Activated naive CD8-positive, alpha-beta T cell treated with anti-CD3 and anti-CD28 coated beads, Interleukin-2, amount 50 U/mL, for 24 hours (primary cell): ENCODE data around the gene LILRA1.
"Not testable (repeated sequence)": the region's sequence is repeated elsewhere in the genome, so short reads cannot be mapped to it uniquely, and the experiment has no call there.

Experiments
- ATAC-seq: fragments of 150-1000 bp; cut with Tn5 transposase; one replicate; pipeline ENCODE4 v1.10.0; 2021
- DNase-seq: peaks from one replicate; pipeline ENCODE4 v3.0.0; 2021
- H3K27ac Mint-ChIP-seq: one replicate; pipeline ENCODE4 v1.8.0; 2021; ENCODE audit warnings: mild to moderate bottlenecking, mixed read lengths
- H3K27me3 Mint-ChIP-seq: one replicate; pipeline ENCODE4 v1.8.0; 2021; ENCODE audit warnings: mixed read lengths
- H3K36me3 Mint-ChIP-seq: one replicate; pipeline ENCODE4 v1.8.0; 2021; ENCODE audit warnings: low read depth, mixed read lengths
- H3K4me1 Mint-ChIP-seq: one replicate; pipeline ENCODE4 v1.8.0; 2021; ENCODE audit warnings: mixed read lengths
- H3K4me3 Mint-ChIP-seq: one replicate; pipeline ENCODE4 v1.8.0; 2021; ENCODE audit warnings: mild to moderate bottlenecking, moderate library complexity, mixed read lengths
- H3K9me3 Mint-ChIP-seq: one replicate; pipeline ENCODE4 v1.8.0; 2021; ENCODE audit warnings: mixed read lengths

The LILRA1 gene

DNA sequence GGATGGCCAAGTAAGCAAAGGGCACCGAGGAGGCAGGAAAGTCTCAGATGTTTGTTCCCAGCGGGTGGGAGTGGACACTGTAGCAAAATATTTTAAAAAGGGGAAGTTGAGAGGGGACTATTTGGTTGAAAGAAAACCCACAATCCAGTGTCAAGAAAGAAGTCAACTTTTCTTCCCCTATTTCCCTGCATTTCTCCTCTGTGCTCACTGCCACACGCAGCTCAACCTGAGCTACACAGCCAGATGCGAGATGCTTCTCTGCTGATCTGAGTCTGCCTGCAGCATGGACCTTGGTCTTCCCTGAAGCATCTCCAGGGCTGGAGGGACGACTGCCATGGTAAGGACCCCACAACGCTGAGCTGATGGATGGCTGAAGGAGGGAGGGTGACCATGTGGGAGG is at the start of gene LILRA1:
Gene LILRA1, plus strand, starts transcription at position 188 of the 400 bp plus-strand sequence. CDS start 613 bp downstream, outside the sequence.
- not testable (repeated sequence) for H3K4me1 Mint-ChIP-seq, H3K36me3 Mint-ChIP-seq, ATAC-seq, H3K9me3 Mint-ChIP-seq, DNase-seq, H3K4me3 Mint-ChIP-seq, H3K27ac Mint-ChIP-seq
- H3K27me3 Mint-ChIP-seq: peaks cover 13% of the 10 kb centered on the region

GRCh38 chr19:54548806-54549205 is 44.6 kb upstream of the LILRA1 start:
- Mint-ChIP-seq H3K36me3 (no peaks in the 10 kb centered on the region), H3K27ac (no peak overlapping the region), H3K27me3 (peaks cover 16% of the 10 kb centered on the region), H3K9me3 (peaks cover 5% of the 10 kb centered on the region), H3K4me3 (no peak overlapping the region), H3K4me1 (peaks cover 6% of the 10 kb centered on the region)
- DNase-seq (no peak), ATAC-seq (no peak)

DNA sequence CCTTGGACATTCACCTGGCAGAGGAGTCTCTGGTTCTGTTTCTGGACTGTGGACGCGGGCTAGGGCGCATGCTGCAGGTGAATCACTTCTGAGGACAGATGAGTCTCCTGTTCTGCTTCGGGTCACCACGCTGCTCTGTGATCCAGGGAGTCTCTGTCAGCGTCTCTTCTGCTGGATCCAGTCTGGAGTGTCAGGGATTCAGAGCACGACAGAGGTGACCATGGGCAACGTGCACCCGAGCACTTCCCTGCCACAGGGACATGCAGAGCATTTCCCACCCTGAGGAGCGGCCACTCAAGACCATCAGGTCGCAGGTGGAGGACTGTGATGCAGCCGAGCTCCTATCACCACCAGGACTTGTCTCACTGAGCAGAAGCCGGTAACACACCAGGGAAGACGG is 44.2 kb upstream of the LILRA1 start:
- peaks cover 17% of the 10 kb centered on the region for H3K27me3 Mint-ChIP-seq
- H3K4me1 Mint-ChIP-seq: peaks cover 6% of the 10 kb centered on the region
- no peaks in the 10 kb centered on the region for H3K36me3 Mint-ChIP-seq
- peaks cover 5% of the 10 kb centered on the region for H3K9me3 Mint-ChIP-seq
- no peak overlapping the region for H3K27ac Mint-ChIP-seq
- DNase-seq (no peak), ATAC-seq (no peak)
- H3K4me3 Mint-ChIP-seq: no peak overlapping the region

DNA sequence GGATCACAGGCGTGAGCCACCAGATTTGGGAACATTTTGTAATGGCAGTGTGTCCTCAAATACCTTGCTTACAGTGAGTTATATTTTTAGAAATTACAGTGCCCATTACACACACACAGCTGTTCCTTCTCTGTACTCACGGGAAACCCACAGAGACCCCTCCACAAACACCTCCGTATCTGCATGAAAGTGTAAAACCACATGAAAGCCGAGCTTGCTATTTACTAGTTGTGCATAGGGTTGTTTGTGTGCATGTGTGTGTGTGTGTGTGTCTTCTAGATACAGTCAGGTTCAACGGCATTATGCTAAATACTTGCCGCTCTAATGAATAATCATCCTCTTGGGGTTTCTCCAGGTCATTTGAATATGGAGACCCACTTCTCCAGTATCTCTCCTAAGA is 42.1 kb upstream of the LILRA1 start:
- no peak for ATAC-seq
- H3K9me3 Mint-ChIP-seq: peaks cover 5% of the 10 kb centered on the region
- no peak overlapping the region for H3K4me3 Mint-ChIP-seq
- peaks cover 6% of the 10 kb centered on the region for H3K4me1 Mint-ChIP-seq
- H3K27me3 Mint-ChIP-seq: peaks cover 17% of the 10 kb centered on the region
- DNase-seq: no peak
- H3K36me3 Mint-ChIP-seq: no peaks in the 10 kb centered on the region
- H3K27ac Mint-ChIP-seq: no peak overlapping the region

GRCh38 chr19:54551950-54552912 is 41.2 kb upstream of the LILRA1 start:
- ATAC-seq (no peak), DNase-seq (no peak)
- Mint-ChIP-seq H3K36me3 (no peaks in the 10 kb centered on the region), H3K4me1 (peaks cover 6% of the 10 kb centered on the region), H3K27me3 (peaks cover 17% of the 10 kb centered on the region), H3K4me3 (no peak overlapping the region), H3K9me3 (peaks cover 5% of the 10 kb centered on the region), H3K27ac (no peak overlapping the region)

GRCh38 chr19:54552913-54553310 is 40.5 kb upstream of the LILRA1 start:
- H3K9me3 Mint-ChIP-seq: peaks cover 5% of the 10 kb centered on the region
- DNase-seq: no peak
- no peak overlapping the region for H3K27ac Mint-ChIP-seq
- H3K36me3 Mint-ChIP-seq: no peaks in the 10 kb centered on the region
- H3K4me1 Mint-ChIP-seq: peaks cover 6% of the 10 kb centered on the region
- H3K4me3 Mint-ChIP-seq: no peak overlapping the region
- peaks cover 17% of the 10 kb centered on the region for H3K27me3 Mint-ChIP-seq
- ATAC-seq: no peak

- no peak for ATAC-seq
- Mint-ChIP-seq H3K9me3 (peaks cover 5% of the 10 kb centered on the region), H3K36me3 (no peaks in the 10 kb centered on the region), H3K4me1 (peaks cover 6% of the 10 kb centered on the region), H3K4me3 (no peak overlapping the region), H3K27ac (no peak overlapping the region), H3K27me3 (peaks cover 23% of the 10 kb centered on the region)
- no peak for DNase-seq
Measured at GRCh38 chr19:54554006-54554405, 39.4 kb upstream of the LILRA1 start.

- H3K4me3 Mint-ChIP-seq: no peak overlapping the region
- no peaks in the 10 kb centered on the region for H3K36me3 Mint-ChIP-seq
- no peak for ATAC-seq
- H3K27ac Mint-ChIP-seq: no peak overlapping the region
- H3K9me3 Mint-ChIP-seq: peaks cover 5% of the 10 kb centered on the region
- DNase-seq: no peak
- peaks cover 6% of the 10 kb centered on the region for H3K4me1 Mint-ChIP-seq
- peaks cover 22% of the 10 kb centered on the region for H3K27me3 Mint-ChIP-seq
Measured at GRCh38 chr19:54554896-54555295, 38.5 kb upstream of the LILRA1 start.

GRCh38 chr19:54556194-54556593 is 37.2 kb upstream of the LILRA1 start:
- H3K4me3 Mint-ChIP-seq: no peak overlapping the region
- DNase-seq (no peak), ATAC-seq (no peak)
- no peak overlapping the region for H3K27ac Mint-ChIP-seq
- H3K9me3 Mint-ChIP-seq: peaks cover 5% of the 10 kb centered on the region
- peaks cover 21% of the 10 kb centered on the region for H3K27me3 Mint-ChIP-seq
- H3K36me3 Mint-ChIP-seq: no peaks in the 10 kb centered on the region
- peaks cover 2% of the 10 kb centered on the region for H3K4me1 Mint-ChIP-seq

DNA sequence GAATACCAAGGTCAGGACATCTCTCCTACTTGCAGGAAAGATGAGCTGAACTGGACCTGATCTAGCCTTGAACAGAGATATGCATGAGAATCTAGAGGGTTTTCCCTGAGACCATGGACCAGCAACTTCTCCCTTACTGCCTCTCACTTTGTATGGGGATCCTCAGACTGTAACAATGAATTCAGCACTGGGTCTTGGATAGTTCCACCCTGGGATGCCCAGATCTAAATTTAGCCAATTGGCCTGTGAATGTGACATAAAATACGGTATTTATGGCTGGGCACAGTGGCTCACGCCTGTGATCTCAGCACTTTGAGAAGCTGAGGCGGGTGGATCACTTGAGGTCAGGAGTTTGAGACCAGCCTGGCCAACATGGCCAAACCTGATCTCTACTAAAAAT is 35.1 kb upstream of the LILRA1 start:
- DNase-seq: no peak

DNA sequence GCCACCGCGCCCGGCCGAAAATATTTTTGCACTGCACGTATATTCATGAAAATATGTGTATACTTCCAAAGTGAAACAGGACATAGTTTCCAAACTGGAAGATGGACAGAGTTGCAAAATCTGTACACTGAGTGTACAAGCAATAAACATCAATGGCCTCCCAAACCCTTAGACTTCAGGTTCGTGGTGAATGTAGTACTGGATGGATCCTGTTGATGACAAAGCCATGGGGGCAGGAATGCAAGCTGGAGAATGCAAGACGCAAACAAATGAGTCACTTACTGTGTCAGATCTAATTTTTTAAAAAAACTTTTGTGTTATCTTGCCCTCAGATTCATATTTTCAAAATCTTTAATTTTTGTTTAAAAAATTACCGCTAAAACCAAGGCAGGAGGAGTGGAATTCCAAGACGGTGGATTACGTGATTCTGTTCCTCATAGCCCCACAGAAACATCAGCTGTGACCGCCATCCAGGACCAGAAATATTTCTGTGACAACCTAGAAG is 32.5 kb upstream of the LILRA1 start:
- no peaks in the 10 kb centered on the region for H3K9me3 Mint-ChIP-seq
- no peak for DNase-seq
- no peaks in the 10 kb centered on the region for H3K36me3 Mint-ChIP-seq
- no peak overlapping the region for H3K27ac Mint-ChIP-seq
- peaks cover 12% of the 10 kb centered on the region for H3K27me3 Mint-ChIP-seq
- ATAC-seq: no peak
- H3K4me3 Mint-ChIP-seq: no peak overlapping the region
- no peaks in the 10 kb centered on the region for H3K4me1 Mint-ChIP-seq

More for the DNA sequence above, 35.1 kb upstream of the LILRA1 start:
- no peaks in the 10 kb centered on the region for H3K36me3 Mint-ChIP-seq
- no peak for ATAC-seq
- no peaks in the 10 kb centered on the region for H3K4me1 Mint-ChIP-seq
- no peaks in the 10 kb centered on the region for H3K9me3 Mint-ChIP-seq
- H3K4me3 Mint-ChIP-seq: no peak overlapping the region
- no peak overlapping the region for H3K27ac Mint-ChIP-seq
- H3K27me3 Mint-ChIP-seq: peaks cover 13% of the 10 kb centered on the region

- no peaks in the 10 kb centered on the region for H3K4me1 Mint-ChIP-seq
- DNase-seq: no peak
- H3K9me3 Mint-ChIP-seq: no peaks in the 10 kb centered on the region
- peaks cover 12% of the 10 kb centered on the region for H3K27me3 Mint-ChIP-seq
- no peak overlapping the region for H3K27ac Mint-ChIP-seq
- no peak for ATAC-seq
- H3K36me3 Mint-ChIP-seq: no peaks in the 10 kb centered on the region
- H3K4me3 Mint-ChIP-seq: no peak overlapping the region
Measured at GRCh38 chr19:54561840-54562239, 31.6 kb upstream of the LILRA1 start.

GRCh38 chr19:54563206-54563605 is 30.2 kb upstream of the LILRA1 start:
- not testable (repeated sequence) for H3K4me3 Mint-ChIP-seq, H3K36me3 Mint-ChIP-seq, H3K4me1 Mint-ChIP-seq, DNase-seq, H3K27ac Mint-ChIP-seq, ATAC-seq, H3K9me3 Mint-ChIP-seq
- H3K27me3 Mint-ChIP-seq: peaks cover 14% of the 10 kb centered on the region

DNA sequence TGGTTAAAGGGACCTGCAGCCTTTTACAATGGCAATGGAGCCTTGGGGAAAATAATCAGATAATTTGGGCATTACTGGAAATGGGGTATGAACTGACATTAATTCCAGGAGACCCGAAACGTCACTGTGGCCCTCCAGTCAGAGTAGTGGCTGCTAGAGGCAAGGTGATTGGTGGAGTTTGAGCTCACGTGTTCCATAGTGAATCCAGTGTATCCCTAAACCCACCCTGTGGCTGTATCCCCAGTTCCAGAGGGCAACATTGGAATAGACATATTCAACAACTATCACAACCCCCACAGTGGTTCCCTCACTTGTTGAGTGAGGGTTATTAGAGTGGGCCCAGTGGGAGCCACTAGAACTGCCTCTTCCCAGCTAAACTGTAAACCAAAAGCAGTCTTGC is 23.1 kb upstream of the LILRA1 start:
- ATAC-seq (no peak), DNase-seq (no peak)
- Mint-ChIP-seq H3K27me3 (peaks cover 33% of the 10 kb centered on the region), H3K4me3 (no peak overlapping the region), H3K4me1 (peaks cover 9% of the 10 kb centered on the region), H3K27ac (no peak overlapping the region), H3K9me3 (no peaks in the 10 kb centered on the region), H3K36me3 (no peaks in the 10 kb centered on the region)
